Measurements from ENCODE around the gene RPS6KB1. TPM values are rescaled to one million over a fixed set of nuclear protein-coding genes. Genes with fewer than 3 reads are reported as not detected.

Gene RPS6KB1
- 29.0 TPM for total RNA-seq
- long read RNA-seq, full-length matches to known transcripts = 21 of 31 reads
- long read RNA-seq, partial matches to known transcripts = 2 of 31 reads
- long read RNA-seq, other reads (novel, unspliced or antisense) = 8 of 31 reads

- peak within 1 kb of the TSS; percentile 98 for H3K4me3 ChIP-seq
- DNase-seq (peak; percentile 96), ATAC-seq (peak; percentile 99 to 100)
- H3K36me3 ChIP-seq = peaks cover 14% of the 10 kb centered on the region
- intact Hi-C loops (cut with DNase I) = no loop called here
- no peaks in the 10 kb centered on the region for H3K27me3 ChIP-seq (ENCODE audit: low read depth)
- H3K27ac ChIP-seq = peak within 1 kb of the TSS; percentile 95
- no peaks in the 10 kb centered on the region for H3K9me3 ChIP-seq
- H3K4me1 ChIP-seq = peaks cover 32% of the 10 kb centered on the region
- TF ChIP-seq CTCF (IDR thresholded peaks at IDR 0.05) = no peak
Measured at GRCh38 chr17:59892924-59893675, at the start of gene RPS6KB1, which contains the start of gene TUBD1. Gene RPS6KB1, plus strand, starts transcription at chr17:59893121. Its CDS starts 64 bp downstream, at chr17:59893185. Gene TUBD1, minus strand, starts transcription at chr17:59892943. Its CDS starts 1,941 bp downstream, at chr17:59891002.

- no peak for ATAC-seq
- Histone ChIP-seq H3K9me3 (no peaks in the 10 kb centered on the region), H3K27me3 (ENCODE audit: low read depth) (no peaks in the 10 kb centered on the region), H3K27ac (peak overlapping the region; percentile 84), H3K4me3 (no peak overlapping the region), H3K36me3 (peaks cover 11% of the 10 kb centered on the region), H3K4me1 (peaks cover 86% of the 10 kb centered on the region)
- no peak for DNase-seq
- intact Hi-C loops (cut with DNase I) = no loop called here
- no peak for TF ChIP-seq CTCF (IDR thresholded peaks at IDR 0.05)
Measured at GRCh38 chr17:59844884-59845594, 47.9 kb upstream of the RPS6KB1 start.

GRCh38 chr17:59845595-59846393 lies 47.1 kb upstream of the RPS6KB1 start:
- no peak for TF ChIP-seq CTCF (IDR thresholded peaks at IDR 0.05)
- Histone ChIP-seq H3K27me3 (ENCODE audit: low read depth) (no peaks in the 10 kb centered on the region), H3K4me1 (peaks cover 79% of the 10 kb centered on the region), H3K4me3 (peak overlapping the region; percentile 1), H3K36me3 (peaks cover 4% of the 10 kb centered on the region), H3K9me3 (no peaks in the 10 kb centered on the region), H3K27ac (peak overlapping the region; percentile 84)
- DNase-seq (peak; percentile 55), ATAC-seq (peak; percentile 58 to 60)
- intact Hi-C loops (cut with DNase I) = no loop called here

GRCh38 chr17:59846394-59847165 lies 46.3 kb upstream of the RPS6KB1 start:
- peaks cover 4% of the 10 kb centered on the region for H3K36me3 ChIP-seq
- H3K4me1 ChIP-seq = peaks cover 81% of the 10 kb centered on the region
- DNase-seq (no peak), ATAC-seq (peak; percentile 55 to 65)
- TF ChIP-seq CTCF (IDR thresholded peaks at IDR 0.05) = no peak
- peak overlapping the region; percentile 1 for H3K4me3 ChIP-seq
- H3K27me3 ChIP-seq (ENCODE audit: low read depth) = no peaks in the 10 kb centered on the region
- intact Hi-C loops (cut with DNase I) = no loop called here
- peak overlapping the region; percentile 84 for H3K27ac ChIP-seq
- H3K9me3 ChIP-seq = no peaks in the 10 kb centered on the region

- Histone ChIP-seq H3K27ac (peak overlapping the region; percentile 84), H3K27me3 (ENCODE audit: low read depth) (no peaks in the 10 kb centered on the region), H3K4me3 (no peak overlapping the region), H3K4me1 (peaks cover 81% of the 10 kb centered on the region), H3K9me3 (no peaks in the 10 kb centered on the region), H3K36me3 (no peaks in the 10 kb centered on the region)
- no peak for DNase-seq
- ATAC-seq = no peak
- no peak for TF ChIP-seq CTCF (IDR thresholded peaks at IDR 0.05)
- intact Hi-C loops (cut with DNase I) = no loop called here
Measured at GRCh38 chr17:59848385-59848668, 44.6 kb upstream of the RPS6KB1 start.

All from lower lobe of right lung (tissue), 2 donors.